ENCODE measurements around the gene RPL36. TPM values are rescaled to one million over a fixed set of nuclear protein-coding genes. Genes with fewer than 3 reads are reported as not detected.
A peak's percentile ranks its signal among the peaks of the same experiment; 100 is the strongest.

The RPL36 gene
- 100 to 1,000 TPM; 492 to 592 (median 586) TPM for polyA plus RNA-seq (ENCODE audit: insufficient read length in 3 of 3)

- peak; percentile 92 to 93 (median 92) for DNase-seq (ENCODE audit: low read depth in 3 of 3, low spot score in 2 of 3)
These were observed at the start of gene RPL36 for GRCh38 chr19:5690125-5690954. TSS of gene RPL36 (plus strand) at chr19:5690295. CDS start at chr19:5690508, 213 bp downstream.

DNA sequence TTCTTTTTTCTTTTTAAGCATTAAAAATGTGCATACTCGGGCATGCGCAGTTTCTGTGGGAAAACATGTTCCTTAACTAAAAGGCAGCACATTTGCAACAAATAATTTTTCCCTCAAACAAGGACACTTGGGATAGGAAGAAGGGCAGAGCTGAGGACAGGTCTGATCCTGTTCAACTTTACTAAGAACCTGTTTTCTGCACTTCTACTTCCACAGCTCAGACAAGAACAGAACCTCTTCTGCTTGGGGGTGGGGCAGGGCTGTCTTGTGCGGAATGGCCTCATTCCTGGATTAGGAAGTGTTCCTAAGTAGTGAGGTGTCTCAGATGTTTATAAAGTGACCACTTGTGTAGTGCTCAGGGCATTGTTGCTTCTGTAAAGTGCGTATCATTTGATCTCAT, 48.9 kb upstream of the RPL36 start:
- DNase-seq (ENCODE audit: low read depth in 3 of 3, low spot score in 2 of 3), result no peak

DNA sequence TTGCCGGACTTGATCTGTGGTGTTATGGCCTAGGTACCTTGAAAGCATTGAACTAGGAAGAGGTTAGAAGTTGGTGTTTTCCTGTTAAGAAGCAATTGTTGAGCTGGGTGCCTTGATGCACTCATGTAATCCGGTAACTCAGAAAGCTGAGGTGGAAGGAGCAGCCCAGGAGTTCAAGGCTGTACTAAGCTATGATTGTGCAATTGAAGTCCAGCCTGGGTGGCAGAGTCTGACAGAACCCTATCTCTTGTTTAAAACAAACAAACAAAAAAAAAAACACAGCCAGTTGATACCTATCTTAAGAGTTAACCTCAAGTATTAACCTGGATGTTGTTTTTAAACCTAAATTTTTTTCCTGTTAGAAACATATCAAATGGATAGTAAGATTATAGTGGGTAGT, 47.9 kb upstream of the RPL36 start:
- no peak for DNase-seq (ENCODE audit: low read depth in 3 of 3, low spot score in 2 of 3)

DNA sequence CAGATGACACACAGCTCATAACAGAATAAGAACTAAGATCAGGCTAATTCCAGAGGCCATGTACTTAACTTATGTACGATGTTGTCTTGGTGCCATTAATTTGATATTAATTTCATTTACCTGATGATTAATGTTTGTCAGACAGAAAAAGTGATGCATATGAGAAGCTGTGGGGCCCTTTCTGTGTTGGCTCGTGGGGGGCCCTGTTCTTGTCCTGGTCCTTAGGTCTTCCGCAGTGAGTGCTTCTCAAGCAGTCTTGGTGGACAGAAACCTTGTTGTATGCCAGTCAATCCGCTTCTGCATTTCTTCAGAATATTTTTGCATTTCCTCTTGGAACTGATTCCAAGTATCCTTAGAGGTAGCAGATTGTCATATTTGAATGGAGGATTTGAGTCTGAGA, 47.0 kb upstream of the RPL36 start:
- no peak for DNase-seq (ENCODE audit: low read depth in 3 of 3, low spot score in 2 of 3)

DNA sequence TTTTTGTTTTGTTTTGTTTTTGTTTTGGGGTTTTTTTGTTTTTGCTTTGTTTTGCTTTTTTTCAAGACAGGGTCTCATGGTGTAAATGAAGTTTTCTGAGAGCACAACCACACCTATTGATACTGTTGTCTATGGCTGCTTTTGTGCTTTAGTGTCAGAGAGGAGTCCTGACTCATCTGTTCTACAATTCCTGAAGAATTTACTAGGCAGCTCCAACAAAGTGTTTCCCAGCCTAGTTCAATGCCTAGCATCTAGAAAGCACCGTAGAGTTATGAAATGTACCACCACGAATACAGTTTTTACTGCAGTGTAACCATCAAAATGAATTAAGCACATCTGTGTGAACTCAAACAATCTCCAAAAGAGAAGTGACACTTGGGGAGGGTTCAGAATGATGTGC, 46.1 kb upstream of the RPL36 start:
- no peak for DNase-seq (ENCODE audit: low read depth in 3 of 3, low spot score in 2 of 3)

GRCh38 chr19:5645409-5645808, 44.7 kb upstream of the RPL36 start:
- DNase-seq (ENCODE audit: low read depth in 3 of 3, low spot score in 2 of 3), result no peak

DNA sequence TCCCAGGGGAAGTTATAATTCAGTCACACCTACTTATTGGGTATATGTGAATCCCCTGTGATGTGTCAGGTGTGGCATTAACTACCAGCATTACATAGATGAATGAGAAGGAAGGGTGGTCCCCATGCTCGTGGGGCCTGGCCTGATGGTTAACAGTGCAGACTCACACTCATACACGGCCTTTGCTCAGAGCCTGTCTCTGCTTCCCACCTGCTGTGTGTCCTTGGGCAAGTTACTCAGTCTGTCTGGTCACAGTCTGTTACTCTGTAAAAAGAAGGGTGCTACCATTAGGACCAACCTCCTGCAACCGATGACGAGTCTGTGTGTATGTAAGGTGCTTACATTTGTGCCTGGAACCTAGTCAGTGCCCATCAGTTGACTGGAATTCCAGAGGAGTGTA, 43.4 kb upstream of the RPL36 start:
- no peak for DNase-seq (ENCODE audit: low read depth in 3 of 3, low spot score in 2 of 3)

DNA sequence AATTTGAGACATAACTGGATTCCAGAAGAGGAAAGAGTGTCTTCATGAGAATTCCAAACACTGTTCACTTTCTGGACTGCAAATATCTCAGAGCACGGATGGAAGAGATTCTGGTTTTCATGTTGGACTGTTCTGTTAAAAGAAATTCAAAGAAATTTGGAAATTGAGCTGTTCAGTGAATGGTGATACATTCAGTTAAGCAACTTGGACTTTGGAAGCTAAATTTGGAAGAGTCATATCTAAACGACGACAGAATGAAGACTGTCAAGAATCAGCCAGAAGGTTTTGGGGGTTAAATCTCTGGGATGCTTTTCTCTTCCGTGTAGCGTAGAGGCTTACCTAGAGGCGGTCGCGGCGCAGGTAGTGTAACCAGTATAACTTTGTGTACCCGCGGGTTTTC, 41.6 kb upstream of the RPL36 start:
- no peak for DNase-seq (ENCODE audit: low read depth in 3 of 3, low spot score in 2 of 3)

- DNase-seq (ENCODE audit: low read depth in 3 of 3, low spot score in 2 of 3), result no peak
These were observed 38.7 kb upstream of the RPL36 start for GRCh38 chr19:5651361-5651760.

DNA sequence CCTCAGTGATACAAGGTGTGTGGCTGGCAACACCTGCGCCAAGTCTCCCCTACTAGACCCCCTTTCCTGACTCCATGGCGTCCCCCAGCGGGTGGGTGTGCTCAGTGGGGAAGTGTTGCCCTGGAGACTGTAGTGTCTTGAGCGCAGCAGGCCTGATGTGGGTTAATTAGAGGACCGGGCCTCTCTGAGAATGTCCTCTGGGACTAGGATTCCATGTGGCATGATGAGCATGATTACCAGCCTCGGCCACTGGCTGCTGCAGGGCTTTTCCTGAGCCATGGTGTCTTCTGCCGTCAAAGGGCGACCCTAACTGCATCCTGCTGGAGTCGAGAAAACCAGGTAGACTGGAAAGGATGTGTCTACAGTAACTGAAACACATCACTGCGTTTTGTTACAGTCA, 37.8 kb upstream of the RPL36 start:
- DNase-seq (ENCODE audit: low read depth in 3 of 3, low spot score in 2 of 3), result no peak

DNA sequence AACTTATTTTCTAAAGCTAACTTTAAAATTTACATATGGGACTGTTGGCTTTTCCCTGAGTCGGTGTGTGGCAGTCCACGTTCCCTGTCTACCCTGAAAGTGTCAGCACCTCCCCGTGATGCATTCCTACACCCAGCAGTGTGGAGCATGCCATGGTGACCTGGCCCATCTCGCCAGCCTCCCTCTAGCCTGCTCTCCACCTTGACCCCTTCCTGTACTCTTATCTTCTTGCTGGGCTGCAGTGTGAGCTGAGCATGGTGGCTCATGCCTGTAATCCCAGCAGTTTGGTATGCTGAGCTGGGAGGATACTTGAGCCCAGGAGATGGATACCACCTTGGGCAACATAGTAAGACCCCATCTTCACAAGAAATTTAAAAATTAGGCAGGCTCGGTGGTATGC, 35.2 kb upstream of the RPL36 start:
- DNase-seq (ENCODE audit: low read depth in 3 of 3, low spot score in 2 of 3), result no peak

- DNase-seq (ENCODE audit: low read depth in 3 of 3, low spot score in 2 of 3), result no peak
These were observed 34.7 kb upstream of the RPL36 start for GRCh38 chr19:5655412-5655811.

GRCh38 chr19:5661483-5661882, 28.6 kb upstream of the RPL36 start:
- no peak for DNase-seq (ENCODE audit: low read depth in 3 of 3, low spot score in 2 of 3)

GRCh38 chr19:5663904-5664303, 26.2 kb upstream of the RPL36 start:
- no peak for DNase-seq (ENCODE audit: low read depth in 3 of 3, low spot score in 2 of 3)

GRCh38 chr19:5664515-5664914, 25.6 kb upstream of the RPL36 start:
- no peak for DNase-seq (ENCODE audit: low read depth in 3 of 3, low spot score in 2 of 3)

DNA sequence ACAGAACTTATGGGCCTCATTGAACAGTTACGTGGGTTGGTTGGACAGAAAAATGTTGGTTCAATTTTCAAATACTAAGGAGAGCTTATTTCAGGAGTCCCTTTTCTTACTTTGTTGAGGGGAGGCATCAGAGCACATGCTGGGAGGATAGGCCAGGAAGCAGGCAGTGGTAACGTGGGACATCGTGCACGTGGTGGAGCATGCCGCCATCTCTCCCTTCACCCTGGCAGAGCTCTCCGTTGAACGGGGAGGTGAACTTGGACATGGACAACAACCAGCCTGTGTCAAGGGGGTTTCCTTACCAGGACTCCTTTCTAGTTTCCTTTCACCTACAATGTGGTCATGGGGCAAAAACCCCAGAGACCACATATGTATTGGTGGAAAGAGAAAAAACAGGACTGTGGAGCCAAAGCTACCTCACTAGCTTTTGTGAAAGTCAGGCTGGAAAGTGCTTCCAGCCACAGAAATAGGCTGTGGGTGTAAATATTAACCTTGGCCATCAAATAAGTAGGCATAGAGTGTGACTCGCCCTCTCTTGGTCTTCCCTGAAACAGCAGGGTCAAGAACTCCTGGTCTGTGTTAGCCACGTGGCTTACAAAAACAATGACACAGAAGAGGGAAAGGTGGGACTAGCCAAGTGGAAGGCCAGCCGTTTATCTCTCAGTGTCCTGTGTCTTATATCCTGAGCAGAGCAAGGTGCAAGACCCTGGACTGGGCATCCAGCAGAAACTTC, 24.1 kb upstream of the RPL36 start:
- no peak for DNase-seq (ENCODE audit: low read depth in 3 of 3, low spot score in 2 of 3)

- DNase-seq (ENCODE audit: low read depth in 3 of 3, low spot score in 2 of 3), result no peak
These were observed 23.0 kb upstream of the RPL36 start for GRCh38 chr19:5666921-5667610.

DNA sequence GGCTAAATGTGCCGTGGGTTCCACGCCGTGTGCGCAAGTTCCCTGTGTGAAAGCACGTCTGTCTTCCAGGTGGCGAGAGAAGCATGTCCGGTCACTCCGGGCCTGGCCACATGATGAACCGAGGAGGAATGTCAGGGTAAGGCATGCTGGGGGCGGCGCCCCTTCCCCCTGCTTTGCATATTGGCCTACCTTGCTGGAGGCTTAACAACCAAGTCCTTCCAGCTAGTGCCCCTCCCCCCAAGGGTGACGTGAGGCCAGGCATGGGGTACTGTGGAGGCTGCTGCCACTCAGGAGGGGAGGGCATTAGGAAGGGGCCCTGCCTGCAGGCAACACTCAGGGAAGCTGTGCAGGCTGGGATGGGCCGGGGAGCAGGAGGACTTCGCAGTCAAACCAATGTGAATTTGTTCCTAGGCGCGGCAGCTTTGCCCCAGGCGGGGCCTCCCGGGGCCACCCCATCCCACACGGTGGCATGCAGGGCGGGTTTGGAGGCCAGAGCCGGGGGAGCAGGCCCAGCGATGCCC, 22.3 kb upstream of the RPL36 start:
- no peak for DNase-seq (ENCODE audit: low read depth in 3 of 3, low spot score in 2 of 3)

GRCh38 chr19:5669212-5669611, 20.9 kb upstream of the RPL36 start:
- no peak for DNase-seq (ENCODE audit: low read depth in 3 of 3, low spot score in 2 of 3)

DNA sequence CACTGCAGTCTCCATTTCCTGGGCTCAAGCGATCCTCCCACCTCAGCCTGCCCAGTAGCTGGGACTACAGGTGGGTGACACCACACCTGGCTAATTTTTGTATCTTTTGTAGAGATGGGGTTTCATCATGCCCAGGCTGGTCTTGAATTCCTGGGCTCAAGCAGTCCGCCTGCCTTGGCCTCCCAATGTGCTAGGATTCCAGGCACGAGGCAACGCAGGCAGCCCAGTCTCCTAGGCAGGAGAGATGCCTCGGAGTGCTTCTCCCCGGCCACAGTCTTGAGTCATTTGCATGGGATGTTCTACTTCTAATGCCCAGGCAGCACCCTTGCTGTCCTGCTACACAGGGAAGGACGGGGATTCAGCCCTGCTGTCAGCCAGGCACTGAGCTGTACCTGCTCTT, 18.5 kb upstream of the RPL36 start:
- DNase-seq (ENCODE audit: low read depth in 3 of 3, low spot score in 2 of 3), result no peak

- no peak for DNase-seq (ENCODE audit: low read depth in 3 of 3, low spot score in 2 of 3)
These were observed 17.2 kb upstream of the RPL36 start for GRCh38 chr19:5672708-5673459.

All from right renal cortex interstitium (tissue), 3 donors.